GM19351 (cell line): ENCODE results near the gene GTF2F2.

Source experiments
- ATAC-seq: cut with Tn5 transposase; IDR thresholded peaks from one replicate; pipeline ENCODE4 v1.9.1; 2021; ENCODE audit warnings: mild to moderate bottlenecking, moderate library complexity; ENCODE audit not compliant: unreplicated experiment

GTF2F2 gene

GRCh38 chr13:45331692-45332035, 211.4 kb downstream of the GTF2F2 start:
- no peak for ATAC-seq

GRCh38 chr13:45332036-45332830, 211.9 kb downstream of the GTF2F2 start:
- no peak for ATAC-seq

- no peak for ATAC-seq
Measured at GRCh38 chr13:45332831-45333219, 212.5 kb downstream of the GTF2F2 start.

DNA sequence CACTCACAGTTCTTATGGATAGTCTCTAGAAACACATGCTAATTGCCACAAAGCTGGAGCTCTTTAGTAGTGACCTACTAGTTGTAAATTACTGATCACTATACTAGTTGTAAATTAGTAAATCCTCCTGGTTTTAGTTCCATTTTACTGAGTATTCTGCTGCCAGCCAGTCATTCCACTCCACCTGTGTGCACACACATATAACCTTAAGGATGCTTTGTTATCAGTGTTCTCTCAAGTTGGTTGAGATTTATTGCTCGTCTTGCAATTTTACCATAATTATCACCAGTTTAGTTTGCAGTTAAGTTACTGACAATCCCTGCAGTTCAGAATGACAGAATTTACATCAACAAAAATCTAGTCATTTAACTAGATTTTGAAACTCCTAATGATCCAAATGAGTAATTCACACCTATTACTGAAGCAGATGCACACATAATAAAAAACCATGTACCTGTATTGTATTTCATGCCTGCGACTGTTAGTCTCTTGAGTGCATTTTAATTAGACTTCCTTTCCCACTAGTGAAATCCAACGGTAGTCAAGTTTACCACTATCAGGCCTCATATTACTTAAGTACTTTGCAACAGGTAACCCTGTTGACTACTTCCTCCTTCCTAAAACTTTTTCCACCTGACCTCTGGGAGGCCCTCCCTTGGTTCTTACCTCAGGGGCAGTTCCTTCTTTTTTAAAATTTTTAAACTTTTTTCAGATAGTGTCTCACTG, 213.1 kb downstream of the GTF2F2 start:
- ATAC-seq, result no peak
